Measurements from ENCODE around the gene CNGA4. TPM values are rescaled to one million over a fixed set of nuclear protein-coding genes. Genes with fewer than 3 reads are reported as not detected.

The CNGA4 gene, protein sequence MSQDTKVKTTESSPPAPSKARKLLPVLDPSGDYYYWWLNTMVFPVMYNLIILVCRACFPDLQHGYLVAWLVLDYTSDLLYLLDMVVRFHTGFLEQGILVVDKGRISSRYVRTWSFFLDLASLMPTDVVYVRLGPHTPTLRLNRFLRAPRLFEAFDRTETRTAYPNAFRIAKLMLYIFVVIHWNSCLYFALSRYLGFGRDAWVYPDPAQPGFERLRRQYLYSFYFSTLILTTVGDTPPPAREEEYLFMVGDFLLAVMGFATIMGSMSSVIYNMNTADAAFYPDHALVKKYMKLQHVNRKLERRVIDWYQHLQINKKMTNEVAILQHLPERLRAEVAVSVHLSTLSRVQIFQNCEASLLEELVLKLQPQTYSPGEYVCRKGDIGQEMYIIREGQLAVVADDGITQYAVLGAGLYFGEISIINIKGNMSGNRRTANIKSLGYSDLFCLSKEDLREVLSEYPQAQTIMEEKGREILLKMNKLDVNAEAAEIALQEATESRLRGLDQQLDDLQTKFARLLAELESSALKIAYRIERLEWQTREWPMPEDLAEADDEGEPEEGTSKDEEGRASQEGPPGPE
- under 1 TPM in 1 of 2 donors, not detected in 1; 0.14 TPM for total RNA-seq
- long read RNA-seq, result 0 reads

DNA sequence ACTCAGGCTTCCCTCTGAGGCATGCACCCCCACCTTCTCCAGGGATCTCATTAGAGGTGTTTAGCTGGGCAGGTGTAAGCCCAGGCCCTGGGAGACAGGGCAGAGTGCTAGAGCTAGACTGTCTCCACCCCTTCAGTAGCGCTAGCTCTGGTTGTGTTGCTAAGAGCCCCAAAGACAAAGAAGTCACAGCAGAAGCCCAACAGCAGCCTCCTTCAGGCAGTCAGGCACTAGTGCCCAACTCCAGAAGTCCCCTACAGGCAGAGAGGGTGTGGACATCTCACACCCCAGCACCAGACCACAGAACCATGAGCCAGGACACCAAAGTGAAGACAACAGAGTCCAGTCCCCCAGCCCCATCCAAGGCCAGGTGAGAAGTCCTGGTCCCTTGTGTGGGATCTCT, at the start of gene CNGA4:
Gene CNGA4, plus strand, starts transcription at position 188 of the 400 bp plus-strand sequence. Its CDS starts 118 bp downstream, at position 306.
- intact Hi-C loops (cut with DNase I, micrococcal nuclease), result loop anchor here in 1 of 2 donors (5.0 kb wide), 1 partner anchor 78 kb away; no protein-coding TSS in a partner anchor
- ATAC-seq (no peak), DNase-seq (no peak)

DNA sequence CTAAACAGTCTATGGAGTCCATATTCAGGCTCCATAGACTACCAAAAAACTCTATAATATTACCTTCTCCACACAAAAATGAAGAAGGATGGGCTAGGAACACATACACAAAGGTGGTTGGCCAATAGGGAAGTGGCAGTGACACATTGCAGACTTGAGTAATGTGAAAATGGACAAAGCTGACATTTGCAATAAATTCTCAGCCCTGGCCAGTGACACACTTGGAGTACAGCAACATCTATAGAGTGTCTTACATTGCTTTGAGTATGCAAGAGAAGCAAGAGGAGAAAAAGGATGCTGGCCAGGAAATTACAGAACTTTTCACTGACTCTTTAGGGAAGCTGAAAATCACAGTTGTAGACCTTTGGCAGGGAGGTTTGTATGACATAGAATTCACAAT, 47.1 kb upstream of the CNGA4 start:
- ATAC-seq, result no peak
- intact Hi-C loops (cut with DNase I, micrococcal nuclease), result no loop called here
- no peak for DNase-seq

DNA sequence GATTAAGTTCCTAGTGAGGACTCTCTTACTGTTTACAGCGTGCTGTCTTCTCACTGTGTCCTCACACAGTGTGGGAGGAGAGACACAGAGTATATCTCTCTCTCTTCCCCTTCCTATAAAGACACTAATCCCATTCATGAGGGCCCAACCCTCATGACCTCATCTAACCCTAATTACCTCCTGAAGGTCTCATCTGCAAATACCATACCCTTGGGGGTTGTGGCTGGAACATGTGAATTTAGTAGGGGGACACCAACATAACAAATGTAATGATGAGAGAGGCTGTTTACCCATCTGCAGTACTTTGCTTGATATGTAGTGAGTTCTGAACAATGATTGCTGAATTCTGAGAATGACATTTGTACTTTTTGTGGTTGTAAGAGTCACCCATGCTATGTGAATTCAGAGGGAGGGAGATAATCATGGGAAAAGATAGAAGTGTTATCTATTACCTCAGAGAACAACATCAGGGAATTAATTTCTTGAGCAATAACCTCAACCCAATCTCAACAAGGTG, 44.8 kb upstream of the CNGA4 start:
- intact Hi-C loops (cut with DNase I, micrococcal nuclease), result no loop called here
- ATAC-seq (no peak), DNase-seq (no peak)

DNA sequence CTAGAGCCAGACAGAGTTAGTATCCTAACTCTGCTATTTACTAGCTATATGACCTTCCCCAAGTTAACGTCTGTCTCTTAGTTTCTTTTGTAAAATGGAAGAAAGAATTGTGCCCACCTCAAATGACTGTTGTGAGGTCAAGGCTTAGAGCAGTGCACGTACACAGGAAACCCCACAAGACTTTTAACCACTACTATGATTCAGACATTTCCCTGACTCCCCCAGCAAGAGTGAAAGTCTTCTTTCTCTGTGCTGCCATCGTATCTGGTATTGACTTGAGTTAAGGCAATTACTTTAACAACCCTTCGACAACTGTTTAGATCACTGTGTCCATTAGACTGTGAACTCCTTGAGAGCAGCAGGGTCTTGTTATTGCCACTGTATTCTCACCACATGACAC, 42.5 kb upstream of the CNGA4 start:
- no peak for DNase-seq
- ATAC-seq, result no peak
- intact Hi-C loops (cut with DNase I, micrococcal nuclease), result no loop called here

DNA sequence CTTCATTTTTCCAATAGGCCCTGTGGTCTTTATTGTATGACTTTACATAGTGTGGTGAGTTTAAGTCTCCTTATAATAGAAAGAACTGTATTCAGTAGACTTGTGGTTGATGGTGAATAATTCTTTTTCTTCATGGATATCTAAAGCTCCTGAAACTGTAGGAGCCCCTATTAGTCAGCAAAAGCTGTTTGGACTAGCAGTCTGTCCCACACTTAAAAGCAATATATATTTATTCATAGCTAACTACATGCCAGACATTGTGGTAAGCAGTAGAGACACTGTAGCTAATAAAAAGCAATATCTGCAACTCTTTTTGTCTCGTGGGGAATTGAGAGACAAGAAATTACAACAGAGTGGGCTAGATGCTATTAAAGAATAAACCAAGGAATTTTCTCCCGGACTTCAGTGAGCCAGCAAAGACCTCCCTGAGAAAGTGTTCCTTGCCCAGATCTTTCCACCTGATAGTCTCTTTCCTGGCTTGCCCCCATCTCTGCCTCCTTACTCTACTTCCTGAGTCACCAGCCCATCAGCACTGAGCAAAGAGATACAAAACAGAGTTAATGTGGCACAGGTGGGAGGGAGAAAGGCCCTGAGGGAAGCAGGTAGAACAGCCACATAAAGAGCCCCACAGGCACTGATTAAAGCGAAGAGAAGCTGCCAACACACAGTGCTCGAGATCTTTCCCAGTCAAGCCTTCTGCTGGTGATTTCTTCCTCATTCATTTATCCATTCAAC, 41.3 kb upstream of the CNGA4 start:
- intact Hi-C loops (cut with DNase I, micrococcal nuclease), result no loop called here
- no peak for ATAC-seq
- DNase-seq, result no peak

DNA sequence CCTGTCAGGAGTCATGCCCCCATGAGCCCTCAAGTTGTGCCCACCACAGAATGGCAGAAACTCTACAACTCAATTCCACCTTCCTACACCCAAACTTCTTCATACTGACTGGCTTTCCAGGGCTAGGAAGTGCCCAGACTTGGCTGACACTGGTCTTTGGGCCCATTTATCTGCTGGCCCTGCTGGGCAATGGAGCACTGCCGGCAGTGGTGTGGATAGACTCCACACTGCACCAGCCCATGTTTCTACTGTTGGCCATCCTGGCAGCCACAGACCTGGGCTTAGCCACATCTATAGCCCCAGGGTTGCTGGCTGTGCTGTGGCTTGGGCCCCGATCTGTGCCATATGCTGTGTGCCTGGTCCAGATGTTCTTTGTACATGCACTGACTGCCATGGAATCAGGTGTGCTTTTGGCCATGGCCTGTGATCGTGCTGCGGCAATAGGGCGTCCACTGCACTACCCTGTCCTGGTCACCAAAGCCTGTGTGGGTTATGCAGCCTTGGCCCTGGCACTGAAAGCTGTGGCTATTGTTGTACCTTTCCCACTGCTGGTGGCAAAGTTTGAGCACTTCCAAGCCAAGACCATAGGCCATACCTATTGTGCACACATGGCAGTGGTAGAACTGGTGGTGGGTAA, 39.6 kb upstream of the CNGA4 start, which contains the start of gene OR52W1:
Gene OR52W1, plus strand, starts transcription at position 51 of the 637 bp plus-strand sequence. Its CDS starts 0 bp downstream, at position 51.
- intact Hi-C loops (cut with DNase I, micrococcal nuclease), result no loop called here
- no peak for DNase-seq
- ATAC-seq, result no peak

DNA sequence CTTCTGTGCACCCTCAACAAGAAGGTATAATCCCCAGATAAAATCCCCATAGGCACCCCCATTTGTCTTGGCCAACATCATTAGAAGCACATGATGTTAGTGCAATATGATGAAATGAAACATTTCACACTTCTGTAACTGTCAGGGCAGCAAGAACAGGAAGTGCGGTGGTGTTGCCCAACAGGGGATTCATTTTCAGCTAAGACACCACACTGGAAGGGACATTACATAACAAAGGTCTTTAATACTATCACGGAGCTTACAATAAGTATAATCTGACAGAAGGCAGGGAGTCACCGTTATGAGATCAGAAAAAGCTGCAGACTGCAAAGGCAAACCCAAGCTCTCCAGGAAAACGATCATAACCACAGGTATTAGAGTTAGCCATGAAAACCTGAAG, 37.9 kb upstream of the CNGA4 start:
- intact Hi-C loops (cut with DNase I, micrococcal nuclease), result no loop called here
- no peak for ATAC-seq
- peak; percentile 28 to 47 for DNase-seq

DNA sequence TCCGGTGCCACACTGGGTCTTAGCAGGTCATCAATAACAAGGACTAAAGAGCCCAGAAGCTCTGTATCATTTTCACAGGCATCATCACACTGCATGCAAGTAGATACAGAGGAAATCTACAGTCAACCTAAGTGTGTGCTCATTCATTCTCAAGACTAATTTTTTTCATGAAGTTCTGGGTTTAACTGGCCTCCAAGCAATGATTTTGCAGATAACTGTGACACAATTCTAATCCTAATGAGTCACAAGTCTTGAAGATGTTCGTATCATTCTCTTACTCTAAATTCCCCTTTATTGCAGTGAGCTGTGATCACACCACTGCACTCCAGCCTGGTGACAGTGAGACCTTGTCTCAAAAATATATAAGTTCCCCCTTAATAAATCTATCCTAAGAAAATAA, 37.4 kb upstream of the CNGA4 start:
- intact Hi-C loops (cut with DNase I, micrococcal nuclease), result no loop called here
- DNase-seq (no peak), ATAC-seq (peak; percentile 12)

DNA sequence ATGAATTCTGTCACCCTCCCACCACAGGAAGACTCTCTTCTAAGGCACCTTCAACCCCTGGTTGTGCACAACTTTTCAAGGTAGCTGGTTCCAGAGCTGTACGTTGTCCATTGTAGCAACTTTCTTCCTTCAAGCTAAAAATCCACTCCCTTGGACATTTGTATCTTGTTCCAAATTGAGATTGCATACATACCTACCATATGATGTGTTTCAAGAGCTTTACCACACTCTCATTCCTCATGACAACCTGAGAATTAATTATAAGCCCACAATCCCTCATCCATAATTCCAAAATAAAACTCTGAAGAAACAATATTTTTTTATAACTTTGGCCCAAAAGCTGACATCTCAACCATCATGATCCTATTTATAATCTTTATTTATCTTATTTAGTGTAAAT, 36.8 kb upstream of the CNGA4 start:
- DNase-seq, result no peak
- no peak for ATAC-seq
- intact Hi-C loops (cut with DNase I, micrococcal nuclease), result no loop called here

DNA sequence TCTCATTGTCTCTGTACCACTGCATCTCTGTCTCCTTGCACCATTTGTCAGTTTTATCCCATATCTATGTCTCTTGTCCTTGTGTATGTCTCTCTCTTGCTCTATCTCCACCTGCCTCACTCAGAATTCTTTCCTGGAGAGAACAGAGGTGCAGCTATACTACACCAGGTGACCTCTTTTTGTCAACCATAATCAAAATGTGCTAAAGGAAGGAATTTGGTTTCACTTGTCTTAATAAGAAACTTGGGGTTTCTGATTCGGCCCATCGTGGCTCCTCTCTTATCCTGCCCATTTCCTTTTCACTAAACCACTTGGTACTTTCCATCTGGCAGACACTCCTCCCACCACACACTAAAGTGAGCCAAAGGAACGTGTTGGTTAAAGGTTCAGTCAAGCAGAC, 35.6 kb upstream of the CNGA4 start:
- no peak for DNase-seq
- no peak for ATAC-seq
- intact Hi-C loops (cut with DNase I, micrococcal nuclease), result no loop called here

DNA sequence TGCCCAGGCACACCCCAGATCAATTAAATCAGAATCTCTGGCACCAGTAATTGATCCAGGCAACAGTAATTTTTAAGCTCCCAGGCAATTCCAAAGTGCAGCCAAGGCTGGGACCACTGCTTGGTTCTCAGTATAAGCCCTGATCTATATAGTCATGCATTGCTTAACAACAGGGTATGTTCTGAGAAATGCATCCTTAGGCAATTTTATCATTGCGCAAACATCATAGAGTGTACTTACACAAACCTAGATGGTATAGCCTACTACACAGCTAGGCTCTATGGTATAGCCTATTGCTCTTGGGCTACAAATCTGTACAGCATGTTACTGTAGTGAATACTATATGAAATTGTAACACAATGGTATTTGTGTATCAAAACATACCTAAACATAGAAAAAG, 34.2 kb upstream of the CNGA4 start:
- no peak for ATAC-seq
- intact Hi-C loops (cut with DNase I, micrococcal nuclease), result no loop called here
- DNase-seq, result no peak

DNA sequence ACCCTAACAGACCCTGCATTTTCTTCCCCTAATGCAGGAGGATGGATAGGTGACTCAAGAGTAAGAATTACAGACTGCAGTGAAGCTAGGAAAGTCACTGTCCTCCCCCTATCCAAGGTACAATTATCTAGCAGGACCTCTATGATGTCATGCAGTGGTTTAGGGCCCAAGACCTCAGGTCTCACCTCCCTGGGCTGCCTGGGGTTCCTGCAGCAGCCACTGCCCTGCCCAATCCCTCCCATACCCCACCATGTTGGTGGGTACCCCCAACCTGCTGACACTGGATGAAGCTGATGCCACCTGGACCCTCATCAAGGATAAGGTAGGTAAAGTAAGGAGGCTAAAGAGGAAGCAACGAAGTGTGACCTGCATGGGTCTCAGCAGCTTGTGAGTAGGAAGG, 33.5 kb upstream of the CNGA4 start, which contains the start of gene C11orf42:
Gene C11orf42, plus strand, starts transcription at position 192 of the 400 bp plus-strand sequence. Its CDS starts 59 bp downstream, at position 251.
- intact Hi-C loops (cut with DNase I, micrococcal nuclease), result no loop called here
- DNase-seq (no peak), ATAC-seq (no peak)

DNA sequence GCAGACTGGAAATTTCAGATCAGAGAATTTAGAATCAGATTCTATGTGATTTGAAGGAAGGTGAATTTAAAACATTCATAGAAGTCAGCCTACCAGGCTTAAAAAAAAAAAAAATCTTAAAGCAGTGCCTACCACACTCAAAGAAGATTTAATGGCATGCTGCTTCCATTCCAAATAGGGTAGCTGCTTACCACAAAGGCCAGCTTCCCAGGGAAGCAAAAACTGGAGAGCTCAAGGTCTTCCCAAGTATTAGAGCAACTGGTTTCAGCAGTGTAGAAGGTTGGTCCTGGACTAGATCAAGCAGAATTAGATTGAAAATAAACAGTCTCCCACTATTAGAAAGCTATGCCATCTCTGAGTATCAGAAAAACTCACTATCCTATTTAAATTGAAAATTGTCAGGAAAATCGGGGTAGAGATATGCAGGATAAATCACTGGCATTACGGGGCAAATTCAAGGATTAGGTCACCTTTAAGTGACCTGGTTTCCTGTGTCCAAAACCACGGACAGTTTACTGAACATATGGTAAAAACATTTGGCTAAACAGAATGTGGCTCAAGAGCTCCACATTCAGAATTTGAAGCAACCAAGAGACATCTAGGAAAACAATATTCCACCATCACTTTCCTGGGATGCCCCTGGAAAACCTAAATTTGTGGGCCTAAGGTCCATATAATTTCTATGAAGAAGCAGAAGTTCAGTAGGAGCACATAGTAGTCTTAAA, 32.3 kb upstream of the CNGA4 start:
- no peak for DNase-seq
- no peak for ATAC-seq
- intact Hi-C loops (cut with DNase I, micrococcal nuclease), result no loop called here

DNA sequence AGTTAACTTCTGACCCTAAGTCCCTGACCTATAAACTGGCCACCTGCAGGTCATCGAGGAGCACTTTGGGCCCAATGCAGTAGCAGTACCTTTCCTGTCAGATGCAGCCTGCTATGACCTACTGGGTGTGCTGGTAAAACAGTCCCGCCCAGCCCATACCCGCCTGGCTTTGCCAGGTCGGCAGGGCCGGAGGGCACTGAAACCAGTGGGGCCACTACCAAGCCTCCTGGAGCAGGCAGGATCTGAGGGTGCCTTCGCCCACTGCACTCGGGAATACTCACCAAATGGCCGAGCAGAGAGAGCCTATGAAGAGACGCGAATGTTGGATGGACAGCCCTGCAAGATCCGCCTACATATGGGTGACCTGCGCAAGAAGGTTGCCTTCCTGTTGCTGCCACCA, 29.1 kb upstream of the CNGA4 start:
- ATAC-seq (peak; percentile 22), DNase-seq (no peak)
- intact Hi-C loops (cut with DNase I, micrococcal nuclease), result no loop called here

DNA sequence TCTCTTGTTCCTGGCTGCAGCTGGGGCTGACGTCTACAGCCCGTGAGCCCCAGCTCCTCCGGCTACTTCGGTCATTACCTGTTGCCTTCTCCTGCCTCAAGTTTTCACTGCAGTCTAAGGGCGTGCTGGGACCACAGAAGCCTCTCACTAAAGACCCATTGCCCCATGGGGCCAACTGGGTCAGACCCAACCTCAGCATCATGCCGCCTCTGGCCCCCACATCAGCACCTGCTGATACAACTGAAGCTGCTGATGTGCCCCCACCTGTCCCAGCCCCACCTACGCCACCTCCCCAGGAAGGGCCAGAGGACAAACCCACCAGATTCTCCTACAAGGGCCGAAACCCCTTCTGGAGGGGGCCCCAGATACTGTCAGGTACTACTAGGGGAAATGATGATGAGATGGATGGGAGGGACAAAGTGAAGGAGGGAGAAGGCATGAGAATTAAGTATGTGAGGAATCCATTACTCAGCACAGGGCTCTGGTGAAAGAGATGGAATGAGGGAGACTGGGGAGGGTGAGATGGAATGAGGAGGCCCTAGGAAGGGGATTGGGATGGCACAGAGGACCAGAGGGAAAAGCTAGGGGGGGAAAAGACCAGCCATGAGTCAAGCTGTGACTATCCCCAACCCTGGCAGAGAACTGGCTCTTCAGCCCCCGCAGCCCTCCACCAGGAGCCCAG, 28.5 kb upstream of the CNGA4 start:
- DNase-seq (no peak), ATAC-seq (peak; percentile 13)
- intact Hi-C loops (cut with DNase I, micrococcal nuclease), result no loop called here

DNA sequence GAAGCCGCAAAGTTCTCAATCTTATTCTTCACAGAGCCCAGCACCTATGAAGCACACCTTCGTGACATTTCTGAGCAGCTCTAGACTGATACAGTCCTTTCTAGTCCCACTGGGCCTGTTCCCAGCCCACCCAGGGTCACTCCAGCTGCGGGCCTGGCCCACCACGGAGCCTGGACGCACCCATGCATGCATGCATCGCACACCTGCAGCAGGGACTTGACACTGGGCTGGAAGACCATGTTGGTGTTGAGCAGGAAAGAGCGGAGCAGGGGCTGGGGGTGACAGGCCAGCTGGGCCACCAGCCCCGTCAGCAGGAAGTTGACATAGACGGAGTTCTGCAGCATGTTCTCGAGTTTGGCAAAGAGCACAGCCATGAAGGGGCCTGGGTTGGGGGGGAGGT, 24.4 kb upstream of the CNGA4 start:
- DNase-seq (no peak), ATAC-seq (no peak)
- intact Hi-C loops (cut with DNase I, micrococcal nuclease), result no loop called here

DNA sequence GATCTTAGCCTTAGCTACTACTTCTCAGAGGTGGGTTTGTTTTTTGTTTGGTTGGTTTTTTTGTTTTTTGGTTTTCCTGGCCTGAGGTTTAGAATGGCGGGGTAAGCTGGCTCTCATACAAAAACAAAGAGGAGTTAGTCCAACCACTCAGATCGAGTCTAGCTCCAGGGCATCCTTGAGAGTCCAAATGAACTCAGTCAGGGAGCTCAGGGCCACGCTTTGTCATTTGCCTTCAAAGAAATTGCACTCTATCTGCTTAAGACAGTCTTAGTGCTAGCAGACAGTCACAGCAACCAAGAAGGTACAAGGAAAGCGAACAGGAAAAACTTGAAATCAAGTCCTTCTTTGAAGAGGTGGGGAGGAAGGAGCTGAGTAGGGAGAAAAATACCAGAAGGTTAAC, 22.4 kb upstream of the CNGA4 start:
- intact Hi-C loops (cut with DNase I, micrococcal nuclease), result no loop called here
- ATAC-seq, result no peak
- no peak for DNase-seq

DNA sequence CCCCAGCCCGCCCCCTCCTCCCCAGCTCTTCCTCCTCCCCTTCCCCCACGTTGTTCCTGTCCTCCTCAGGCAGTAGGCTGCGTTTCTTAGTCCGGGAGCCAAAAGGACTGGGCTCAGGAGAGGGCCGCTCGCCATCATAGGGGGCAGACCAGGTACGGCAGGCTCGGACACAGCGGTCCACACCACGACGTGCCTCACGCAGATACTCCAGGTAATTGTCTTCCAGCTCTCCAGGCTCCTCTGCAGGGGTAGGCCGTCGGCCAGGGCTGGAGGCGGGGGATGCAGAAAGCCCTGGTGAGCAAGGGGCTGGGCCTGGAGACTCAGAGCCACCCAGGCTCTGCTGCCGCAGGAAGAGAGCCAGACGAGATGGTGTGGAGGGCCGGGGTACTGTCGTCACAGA, 21.2 kb upstream of the CNGA4 start:
- intact Hi-C loops (cut with DNase I, micrococcal nuclease), result no loop called here
- DNase-seq (no peak), ATAC-seq (no peak)

Measured in left colon (tissue), 2 donors.